PC-3 (cell line): ENCODE results near the gene SCART1. TPM values are rescaled to one million over a fixed set of nuclear protein-coding genes. Genes with fewer than 3 reads are reported as not detected.
"Not testable (repeated sequence)": the region's sequence is repeated elsewhere in the genome, so short reads cannot be mapped to it uniquely, and the experiment has no call there.

ENCODE experiments used
- ATAC-seq: fragments of 200-7000 bp; cut with Tn5 transposase; 2 replicates; pipeline ENCODE4 v1.9.1; 2020; ENCODE audit warnings: mild to moderate bottlenecking, moderate library complexity
- BruUV-seq: library from RNA; stranded (reverse); fragments of 400-500 nt; replicated peaks from 2 replicates; lab custom pipeline; 2021; lab: Mats Ljungman, UMichigan
- CTCF ChIA-PET: fragments of 300-600 bp; sonication (Branson Sonifier 250); formaldehyde crosslinking; loops from one replicate; lab custom pipeline; 2022; ENCODE audit warnings: antibody characterized with exemption; lab: Charles Lee
- POLR2A ChIA-PET: fragments of 300-600 bp; sonication (Branson Sonifier 250); formaldehyde crosslinking; loops from one replicate; lab custom pipeline; 2022; ENCODE audit warnings: antibody characterized with exemption; ENCODE audit not compliant: unreplicated experiment; lab: Charles Lee
- DNase-seq: peaks from one replicate; pipeline ENCODE4 v3.0.0-alpha.2; 2015
- H2AFZ ChIP-seq: fragments of 300-600 bp; sonication (generic); 2 replicates; pipeline ENCODE4 v1.6.0; 2016; ENCODE audit warnings: antibody characterized with exemption, low read length
- H3F3A ChIP-seq: fragments of 300-600 bp; sonication (generic); one replicate; pipeline ENCODE4 v1.6.0; 2017; ENCODE audit warnings: antibody characterized with exemption, low read length, control low read depth, mild to moderate bottlenecking; ENCODE audit not compliant: unreplicated experiment
- H3K27ac ChIP-seq: fragments of 300-600 bp; sonication (generic); 2 replicates; pipeline ENCODE4 v1.5.1; 2016; ENCODE audit warnings: mild to moderate bottlenecking, low read length
- H3K27me3 ChIP-seq: fragments of 300-600 bp; sonication (generic); 2 replicates; pipeline ENCODE4 v1.6.1; 2016; ENCODE audit warnings: low read length, mixed read lengths
- H3K36me3 ChIP-seq: fragments of 300-600 bp; sonication (generic); 2 replicates; pipeline ENCODE4 v1.6.1; 2016; ENCODE audit warnings: low read depth, mixed run types, low read length, mixed read lengths
- H3K4me1 ChIP-seq: fragments of 300-600 bp; sonication (generic); 2 replicates; pipeline ENCODE4 v1.5.1; 2016; ENCODE audit warnings: low read length; ENCODE audit not compliant: insufficient read depth
- H3K4me2 ChIP-seq: fragments of 300-600 bp; sonication (generic); 2 replicates; pipeline ENCODE4 v1.6.0; 2016; ENCODE audit warnings: low read length
- H3K4me3 ChIP-seq: fragments of 300-600 bp; sonication (generic); 2 replicates; pipeline ENCODE4 v1.5.1; 2016; ENCODE audit warnings: mild to moderate bottlenecking, low read length, mixed read lengths
- H3K79me2 ChIP-seq: fragments of 300-600 bp; sonication (generic); 2 replicates; pipeline ENCODE4 v1.6.1; 2017; ENCODE audit warnings: low read length, mixed read lengths
- H3K9ac ChIP-seq: fragments of 300-600 bp; sonication (generic); 2 replicates; pipeline ENCODE4 v1.6.0; 2016; ENCODE audit warnings: mild to moderate bottlenecking, low read length
- H3K9me2 ChIP-seq: fragments of 300-600 bp; sonication (generic); replicated peaks from 2 replicates; pipeline ENCODE4 v1.6.1; 2016; ENCODE audit warnings: mixed run types, low read length, mixed read lengths
- H3K9me3 ChIP-seq: fragments of 300-600 bp; sonication (generic); 2 replicates; pipeline ENCODE4 v1.6.1; 2016; ENCODE audit warnings: low read length, mixed read lengths
- H4K20me1 ChIP-seq: fragments of 300-600 bp; sonication (generic); 2 replicates; pipeline ENCODE4 v1.6.1; 2016; ENCODE audit warnings: low read length, mixed read lengths
- CTCF ChIP-seq: fragments of 300-600 bp; sonication (generic); conservative IDR thresholded peaks from 2 replicates; pipeline ENCODE4 v1.5.1; 2017; ENCODE audit warnings: antibody characterized with exemption, low read depth, mild to moderate bottlenecking, low read length
- EZH2 ChIP-seq: fragments of 300-600 bp; sonication (generic); IDR thresholded peaks from one replicate; pipeline ENCODE4 v1.6.1; 2017; ENCODE audit warnings: antibody characterized with exemption, mild to moderate bottlenecking, low read length; ENCODE audit not compliant: unreplicated experiment
- EZH2phosphoT487 ChIP-seq: fragments of 300-600 bp; sonication (generic); IDR thresholded peaks from 2 replicates; pipeline ENCODE4 v1.6.1; 2018; ENCODE audit warnings: mild to moderate bottlenecking, antibody characterized with exemption, low read length, borderline replicate concordance
- intact Hi-C: fragments of 100-400 bp; cut with micrococcal nuclease; formaldehyde crosslinking; loops from 2 replicates; pipeline ENCODE4 v1.9.0; 2023
- total RNA-seq: library from RNA; depleted of rRNA; stranded (reverse); fragments of >200 nt; gene quantifications from 2 replicates; pipeline ENCODE4 v1.2.3, GENCODE V29; 2014

SCART1 gene
- total RNA-seq, 1 experiment from 2014 or later: 2.4 TPM

GRCh38 chr10:133439517-133440461 is 14.0 kb upstream of the SCART1 start:
- Histone ChIP-seq H3K36me3 (no peaks in the 10 kb centered on the region), H3K9ac (no peak overlapping the region), H4K20me1 (no peaks in the 10 kb centered on the region), H3K9me3 (no peaks in the 10 kb centered on the region), H3K4me2 (no peak overlapping the region), H3K27ac (no peak overlapping the region), H3K4me3 (no peak overlapping the region), H3K4me1 (no peaks in the 10 kb centered on the region), H3K9me2 (no peaks in the 10 kb centered on the region), H3F3A (no peaks in the 10 kb centered on the region), H3K79me2 (no peaks in the 10 kb centered on the region), H3K27me3 (no peaks in the 10 kb centered on the region), H2AFZ (no peak overlapping the region)
- ATAC-seq: no peak
- POLR2A ChIA-PET: no interaction called here
- TF ChIP-seq EZH2phosphoT487 (no peak), EZH2 (no peak), CTCF (no peak)
- intact Hi-C loops: loop anchor here (5.0 kb wide), 1 partner anchor 83 kb away; no protein-coding TSS in a partner anchor
- no peak for DNase-seq
- BruUV-seq: no TSS peak
- CTCF ChIA-PET: no interaction called here

- no peaks in the 10 kb centered on the region for H3K4me1 ChIP-seq
- ATAC-seq: no peak
Observed at GRCh38 chr10:133440633-133441285, 13.0 kb upstream of the SCART1 start.

GRCh38 chr10:133441356-133441755 is 12.4 kb upstream of the SCART1 start:
- H2AFZ ChIP-seq, ATAC-seq, H3K36me3 ChIP-seq, H3K4me1 ChIP-seq, DNase-seq, H3K79me2 ChIP-seq, H3K9me3 ChIP-seq, intact Hi-C loops, BruUV-seq, H3F3A ChIP-seq, H3K27ac ChIP-seq, H3K9me2 ChIP-seq, CTCF ChIA-PET, H3K9ac ChIP-seq, H3K4me3 ChIP-seq, H3K27me3 ChIP-seq, POLR2A ChIA-PET, H3K4me2 ChIP-seq, H4K20me1 ChIP-seq: not testable (repeated sequence)

More at GRCh38 chr10:133440633-133441285, 13.0 kb upstream of the SCART1 start:
- Histone ChIP-seq H3K4me3 (no peak overlapping the region), H3K9ac (no peak overlapping the region), H3K36me3 (no peaks in the 10 kb centered on the region), H3F3A (no peaks in the 10 kb centered on the region), H3K79me2 (no peaks in the 10 kb centered on the region), H3K9me2 (no peaks in the 10 kb centered on the region), H3K27ac (no peak overlapping the region), H3K27me3 (no peaks in the 10 kb centered on the region), H2AFZ (no peak overlapping the region), H4K20me1 (no peaks in the 10 kb centered on the region), H3K4me2 (no peak overlapping the region), H3K9me3 (no peaks in the 10 kb centered on the region)
- TF ChIP-seq CTCF: no peak
- ChIA-PET POLR2A (no interaction called here), CTCF (no interaction called here)
- no peak for DNase-seq
- BruUV-seq: no TSS peak
- intact Hi-C loops: no loop called here
